Measurements from ENCODE around the gene DHRS9. TPM values are rescaled to one million over a fixed set of nuclear protein-coding genes. Genes with fewer than 3 reads are reported as not detected.

DHRS9 gene
- total RNA-seq, 2 donors from 2014 or later = 0.95 to 4.8 TPM

GRCh38 chr2:169095621-169096105, 26.3 kb downstream of the DHRS9 start:
- Histone ChIP-seq H3K4me1 (ENCODE audit: control insufficient read depth in 1 of 2, low read depth in 2 of 2) (peaks cover 0 to 5% of the 10 kb centered on the region in 2 donors), H3K27ac (no peak overlapping the region), H3K27me3 (replicated peaks; ENCODE audit: insufficient read depth) (no peaks in the 10 kb centered on the region), H3K4me3 (no peak overlapping the region), H3K36me3 (no peaks in the 10 kb centered on the region), H3K9me3 (no peaks in the 10 kb centered on the region)
- DNase-seq (ENCODE audit: low spot score) = no peak
- no peak for TF ChIP-seq CTCF (IDR thresholded peaks at IDR 0.05)
- no peak for ATAC-seq (ENCODE audit: insufficient number of reproducible peaks, low FRiP score, low read depth)

- H3K27ac ChIP-seq = no peak overlapping the region
- DNase-seq (ENCODE audit: low spot score) = no peak
- H3K9me3 ChIP-seq = no peaks in the 10 kb centered on the region
- H3K4me1 ChIP-seq (ENCODE audit: control insufficient read depth in 1 of 2, low read depth in 2 of 2) = no peaks in the 10 kb centered on the region
- no peaks in the 10 kb centered on the region for H3K36me3 ChIP-seq
- ATAC-seq (ENCODE audit: insufficient number of reproducible peaks, low FRiP score, low read depth) = no peak
- no peaks in the 10 kb centered on the region for H3K27me3 ChIP-seq (replicated peaks; ENCODE audit: insufficient read depth)
- H3K4me3 ChIP-seq = no peak overlapping the region
- TF ChIP-seq CTCF (IDR thresholded peaks at IDR 0.05) = no peak
Observed at GRCh38 chr2:169104848-169105247, 35.5 kb downstream of the DHRS9 start.

- Histone ChIP-seq H3K9me3 (no peaks in the 10 kb centered on the region), H3K27ac (no peak overlapping the region), H3K4me1 (ENCODE audit: control insufficient read depth in 1 of 2, low read depth in 2 of 2) (no peaks in the 10 kb centered on the region), H3K36me3 (no peaks in the 10 kb centered on the region), H3K4me3 (no peak overlapping the region), H3K27me3 (replicated peaks; ENCODE audit: insufficient read depth) (no peaks in the 10 kb centered on the region)
- DNase-seq (ENCODE audit: low spot score) = no peak
- no peak for TF ChIP-seq CTCF (IDR thresholded peaks at IDR 0.05)
- ATAC-seq (ENCODE audit: insufficient number of reproducible peaks, low FRiP score, low read depth) = no peak
Observed at GRCh38 chr2:169105476-169105875, 36.1 kb downstream of the DHRS9 start.

GRCh38 chr2:169106134-169106533, 36.8 kb downstream of the DHRS9 start:
- H3K36me3 ChIP-seq = no peaks in the 10 kb centered on the region
- no peak for TF ChIP-seq CTCF (IDR thresholded peaks at IDR 0.05)
- H3K9me3 ChIP-seq = no peaks in the 10 kb centered on the region
- H3K4me3 ChIP-seq = no peak overlapping the region
- no peak for DNase-seq (ENCODE audit: low spot score)
- no peaks in the 10 kb centered on the region for H3K4me1 ChIP-seq (ENCODE audit: control insufficient read depth in 1 of 2, low read depth in 2 of 2)
- no peaks in the 10 kb centered on the region for H3K27me3 ChIP-seq (replicated peaks; ENCODE audit: insufficient read depth)
- no peak overlapping the region for H3K27ac ChIP-seq
- no peak for ATAC-seq (ENCODE audit: insufficient number of reproducible peaks, low FRiP score, low read depth)

GRCh38 chr2:169106563-169107545, 37.5 kb downstream of the DHRS9 start:
- Histone ChIP-seq H3K27ac (no peak overlapping the region), H3K27me3 (replicated peaks; ENCODE audit: insufficient read depth) (no peaks in the 10 kb centered on the region), H3K36me3 (no peaks in the 10 kb centered on the region), H3K4me1 (ENCODE audit: control insufficient read depth in 1 of 2, low read depth in 2 of 2) (no peaks in the 10 kb centered on the region), H3K9me3 (no peaks in the 10 kb centered on the region), H3K4me3 (no peak overlapping the region)
- DNase-seq (ENCODE audit: low spot score) (no peak), ATAC-seq (ENCODE audit: insufficient number of reproducible peaks, low FRiP score, low read depth) (no peak)
- TF ChIP-seq CTCF (IDR thresholded peaks at IDR 0.05) = no peak
